ENCODE results near the gene PSMG4. TPM values are rescaled to one million over a fixed set of nuclear protein-coding genes. Genes with fewer than 3 reads are reported as not detected.
A peak's percentile ranks its signal among the peaks of the same experiment; 100 is the strongest.

The PSMG4 gene
- total and polyA plus RNA-seq, 10 of the 15 experiments (the other 5 are each of a cell fraction or from before 2014, with no cell fraction given): 7.1 to 62.6 (median 29.8) TPM

- TF ChIP-seq E2F8 (IDR thresholded peaks at IDR 0.05; ENCODE audit: low read depth, partially characterized antibody): no peak
- TF ChIP-seq CBX5 (IDR thresholded peaks at IDR 0.05; ENCODE audit: low read depth): no peak
Observed at GRCh38 chr6:3263096-3263495, 4.3 kb downstream of the PSMG4 start (continued).

- intact Hi-C loops (cut with micrococcal nuclease; ENCODE audit: unreplicated experiment): no loop called here
- SMC1A ChIA-PET (ENCODE audit: uncharacterized antibody, unreplicated experiment): no interaction called here
- CTCF ChIA-PET: no interaction called here
- in situ Hi-C loops (cut with MboI): no loop called here
- peaks cover 15 to 20% of the 10 kb centered on the region in 2 experiments for H3K36me3 ChIP-seq (ENCODE audit: control insufficient read depth in 2 of 2, insufficient read depth in 2 of 2, low read length in 1 of 2)
- no peaks in the 10 kb centered on the region for H3K4me1 ChIP-seq (ENCODE audit: control insufficient read depth, insufficient read depth, low read length)
- no peaks in the 10 kb centered on the region; the same call in 2 of the 3 replicates for H3K9me3 ChIP-seq (replicated peaks; ENCODE audit: control insufficient read depth, insufficient read depth, low read length)
- H3K27ac ChIP-seq (ENCODE audit: control insufficient read depth, insufficient read depth): no peak overlapping the region
- DNase-seq (ENCODE audit: low read depth, low spot score) (no peak), ATAC-seq (no peak), FAIRE-seq (no peak)
- no peak overlapping the region for H3K4me2 ChIP-seq (ENCODE audit: control insufficient read depth, insufficient read depth)
- peaks cover 45% of the 10 kb centered on the region for H3K79me2 ChIP-seq (ENCODE audit: control insufficient read depth, insufficient read depth, low read length)
- H3K9ac ChIP-seq (ENCODE audit: control insufficient read depth, insufficient read depth, low read length): no peak overlapping the region
- no TSS peak for BruUV-seq (replicated peaks)
- no peak overlapping the region for H3K4me3 ChIP-seq
- H4K20me1 ChIP-seq (ENCODE audit: control insufficient read depth, insufficient read depth): no peaks in the 10 kb centered on the region
- TF ChIP-seq POLR2A (IDR thresholded peaks at IDR 0.05; ENCODE audit: low read depth, low read length): 0 out of 2 replicates have a peak, but pooled peaks have one; percentile 15
- TF ChIP-seq KDM1A (IDR thresholded peaks at IDR 0.05; ENCODE audit: borderline replicate concordance): no peak
- no peak for TF ChIP-seq MXI1 (IDR thresholded peaks at IDR 0.05; ENCODE audit: low read depth, low read length)
- no peak for TF ChIP-seq FOXM1 (IDR thresholded peaks at IDR 0.05; ENCODE audit: low read depth, low read length)
- TF ChIP-seq TCF12 (IDR thresholded peaks at IDR 0.05; ENCODE audit: low read depth, low read length): no peak
- TF ChIP-seq EED (IDR thresholded peaks at IDR 0.05; ENCODE audit: low read depth): no peak
- TF ChIP-seq ATF2 (IDR thresholded peaks at IDR 0.05; ENCODE audit: low read length): no peak
- 98% methylated on average over 3 of the region's 3 CpGs for WGBS (ENCODE audit: insufficient coverage, insufficient replicate concordance, low lambda C conversion rate, missing lambda C conversion rate)
- POLR2A ChIA-PET: no interaction called here
- RAD21 ChIA-PET (ENCODE audit: unreplicated experiment): no interaction called here
- H3K27me3 ChIP-seq (replicated peaks in 1 of 2; ENCODE audit: control insufficient read depth in 2 of 2, insufficient read depth in 2 of 2, low read length in 1 of 2): no peaks in the 10 kb centered on the region
- no peak overlapping the region for H2AFZ ChIP-seq (ENCODE audit: control insufficient read depth, low read depth, low read length)
Observed at GRCh38 chr6:3264356-3264755, 5.6 kb downstream of the PSMG4 start.

Measured in GM12878 (cell line).